Stimulated activated CD4-positive, alpha-beta T cell treated with anti-CD3 and anti-CD28 coated beads, Interleukin-1b, Interleukin-23, amount 100 ng/mL, for 1 hour (primary cell): ENCODE measurements around the gene CYBA.

ENCODE experiments used
- DNase-seq, 2 donors: peaks; one replicate each; pipeline ENCODE4 v3.0.0-alpha.2; 2020; ENCODE audit warnings: low read depth in 2 of 2

The CYBA gene

DNA sequence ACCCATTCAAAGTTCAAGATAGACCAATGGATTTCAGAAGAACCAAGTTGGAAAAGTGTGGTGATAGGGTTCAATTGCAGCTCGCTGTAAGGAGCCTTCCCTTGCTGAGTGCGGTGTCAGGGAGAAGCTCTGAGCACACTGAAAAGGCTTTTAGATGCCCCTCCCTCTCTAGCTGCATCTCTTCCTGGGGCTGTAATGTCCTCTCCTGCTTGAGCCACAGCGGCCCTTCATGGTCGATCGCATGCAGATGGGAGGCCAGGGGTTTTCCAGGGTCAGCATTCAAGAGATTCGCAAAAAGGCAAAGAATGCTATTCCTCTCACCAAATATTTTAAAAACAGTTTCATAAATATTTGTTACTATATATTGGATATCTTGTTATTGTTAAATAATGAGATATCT lies 56.9 kb downstream of the CYBA start:
- no peak for DNase-seq

- no peak for DNase-seq
Observed at GRCh38 chr16:88593489-88593888, 57.4 kb downstream of the CYBA start.
